ENCODE measurements around the gene N4BP2L2.
A peak's percentile ranks its signal among the peaks of the same experiment; 100 is the strongest.

Gene N4BP2L2

GRCh38 chr13:32537580-32538142, 934 bp downstream of the N4BP2L2 start:
- intact Hi-C loops (cut with DNase I), result loop anchor here (2.0 to 10.0 kb wide), 2 partner anchors 109 to 223 kb away; partner anchors contain the start of genes BRCA2, N4BP2L1 and ZAR1L
- peak in 6 of 10 donors; percentile 6 to 82 (median 20) for DNase-seq

GRCh38 chr13:32535748-32536147, 2.8 kb downstream of the N4BP2L2 start:
- intact Hi-C loops (cut with DNase I), result loop anchor here (10.0 kb wide), 1 partner anchor 221 kb away; the partner anchor contains the start of genes BRCA2 and ZAR1L

GRCh38 chr13:32535115-32535514, 3.5 kb downstream of the N4BP2L2 start:
- intact Hi-C loops (cut with DNase I), result loop anchor here (10.0 kb wide), 1 partner anchor 220 kb away; the partner anchor contains the start of genes BRCA2 and ZAR1L
- no peak for DNase-seq

More at GRCh38 chr13:32535748-32536147, 2.8 kb downstream of the N4BP2L2 start:
- DNase-seq, result no peak

- no peak for DNase-seq
- intact Hi-C loops (cut with DNase I), result loop anchor here (10.0 kb wide), 1 partner anchor 216 kb away; the partner anchor contains the start of genes BRCA2 and ZAR1L
These were observed 7.7 kb downstream of the N4BP2L2 start for GRCh38 chr13:32530841-32531253.

GRCh38 chr13:32528358-32528757, 10.2 kb downstream of the N4BP2L2 start:
- no peak for DNase-seq
- intact Hi-C loops (cut with DNase I), result no loop called here

GRCh38 chr13:32527151-32527550, 11.4 kb downstream of the N4BP2L2 start:
- DNase-seq, result no peak
- intact Hi-C loops (cut with DNase I), result no loop called here

GRCh38 chr13:32525766-32526165, 12.8 kb downstream of the N4BP2L2 start:
- intact Hi-C loops (cut with DNase I), result no loop called here
- DNase-seq, result no peak

- DNase-seq, result no peak
- intact Hi-C loops (cut with DNase I), result no loop called here
These were observed 23.3 kb downstream of the N4BP2L2 start for GRCh38 chr13:32515246-32515645.

GRCh38 chr13:32511482-32511881, 27.1 kb downstream of the N4BP2L2 start:
- intact Hi-C loops (cut with DNase I), result no loop called here
- no peak for DNase-seq

- DNase-seq, result no peak
- intact Hi-C loops (cut with DNase I), result no loop called here
These were observed 33.7 kb downstream of the N4BP2L2 start for GRCh38 chr13:32504876-32505275.

GRCh38 chr13:32504263-32504662, 34.3 kb downstream of the N4BP2L2 start:
- DNase-seq, result no peak
- intact Hi-C loops (cut with DNase I), result no loop called here

- intact Hi-C loops (cut with DNase I), result no loop called here
These were observed 34.9 kb downstream of the N4BP2L2 start for GRCh38 chr13:32503727-32504126.

GRCh38 chr13:32501064-32501463, 37.5 kb downstream of the N4BP2L2 start:
- intact Hi-C loops (cut with DNase I), result no loop called here
- DNase-seq, result no peak

More at GRCh38 chr13:32503727-32504126, 34.9 kb downstream of the N4BP2L2 start:
- no peak for DNase-seq

- intact Hi-C loops (cut with DNase I), result no loop called here
- DNase-seq, result no peak
These were observed 38.9 kb downstream of the N4BP2L2 start for GRCh38 chr13:32499538-32500210.

- no peak for DNase-seq
- intact Hi-C loops (cut with DNase I), result no loop called here
These were observed 41.0 kb downstream of the N4BP2L2 start for GRCh38 chr13:32497589-32497988.

GRCh38 chr13:32496599-32497160, 41.9 kb downstream of the N4BP2L2 start:
- intact Hi-C loops (cut with DNase I), result no loop called here
- DNase-seq, result no peak

- intact Hi-C loops (cut with DNase I), result no loop called here
- peak in 1 of 10 donors; percentile 64 for DNase-seq
These were observed 42.8 kb downstream of the N4BP2L2 start for GRCh38 chr13:32495841-32496240.

- intact Hi-C loops (cut with DNase I), result no loop called here
- no peak for DNase-seq
These were observed 43.2 kb downstream of the N4BP2L2 start for GRCh38 chr13:32495429-32495828.

GRCh38 chr13:32491028-32491427, 47.6 kb downstream of the N4BP2L2 start:
- no peak for DNase-seq
- intact Hi-C loops (cut with DNase I), result no loop called here

GRCh38 chr13:32476892-32477291, 61.7 kb downstream of the N4BP2L2 start:
- no peak for DNase-seq
- intact Hi-C loops (cut with DNase I), result no loop called here

- intact Hi-C loops (cut with DNase I), result no loop called here
- DNase-seq, result no peak
These were observed 62.4 kb downstream of the N4BP2L2 start for GRCh38 chr13:32476021-32476731.

All from posterior cingulate gyrus (tissue), 11 donors.